ENCODE results near the gene EIF3J.

EIF3J gene

DNA sequence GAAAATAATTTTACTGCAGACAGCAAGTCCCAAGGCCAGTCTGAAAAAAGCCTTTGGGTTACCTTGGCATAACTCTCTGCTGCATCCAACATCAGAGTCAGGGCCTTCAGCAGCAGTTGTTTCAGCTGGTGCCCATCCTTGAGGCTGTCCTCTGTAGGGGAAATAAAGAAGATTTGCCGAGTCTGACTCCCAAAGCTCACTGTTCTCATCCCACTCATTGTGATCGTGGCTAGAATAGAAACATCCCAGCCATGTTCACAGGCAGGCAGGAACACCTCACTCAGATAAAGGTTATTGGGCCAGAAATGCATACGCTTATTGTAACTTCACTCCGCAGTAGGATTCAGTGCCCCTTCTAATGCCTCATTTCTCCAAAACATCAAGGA is 29.2 kb downstream of the EIF3J start:
- H3K79me2 ChIP-seq (ENCODE audit: low read length), result no peaks in the 10 kb centered on the region
- H3K4me3 ChIP-seq (ENCODE audit: low read length), result no peak overlapping the region
- no peaks in the 10 kb centered on the region for H3K9me2 ChIP-seq (replicated peaks; ENCODE audit: insufficient read depth, low read length)
- no peak overlapping the region for H3K9ac ChIP-seq (ENCODE audit: low read length)
- H3K9me3 ChIP-seq (replicated peaks; ENCODE audit: insufficient read depth, low read length), result no peaks in the 10 kb centered on the region
- H3F3A ChIP-seq (ENCODE audit: insufficient read depth, low read length), result peaks cover 12% of the 10 kb centered on the region; the same call in 1 of the 2 replicates
- H3K4me1 ChIP-seq (ENCODE audit: low read length), result peaks cover 13% of the 10 kb centered on the region
- TF ChIP-seq EZH2 (optimal IDR thresholded peaks at IDR 0.05; ENCODE audit: low read depth, low read length) (no peak), EZH2phosphoT487 (IDR thresholded peaks at IDR 0.05; ENCODE audit: low read length) (no peak)
- TF ChIP-seq, protein P1, sequence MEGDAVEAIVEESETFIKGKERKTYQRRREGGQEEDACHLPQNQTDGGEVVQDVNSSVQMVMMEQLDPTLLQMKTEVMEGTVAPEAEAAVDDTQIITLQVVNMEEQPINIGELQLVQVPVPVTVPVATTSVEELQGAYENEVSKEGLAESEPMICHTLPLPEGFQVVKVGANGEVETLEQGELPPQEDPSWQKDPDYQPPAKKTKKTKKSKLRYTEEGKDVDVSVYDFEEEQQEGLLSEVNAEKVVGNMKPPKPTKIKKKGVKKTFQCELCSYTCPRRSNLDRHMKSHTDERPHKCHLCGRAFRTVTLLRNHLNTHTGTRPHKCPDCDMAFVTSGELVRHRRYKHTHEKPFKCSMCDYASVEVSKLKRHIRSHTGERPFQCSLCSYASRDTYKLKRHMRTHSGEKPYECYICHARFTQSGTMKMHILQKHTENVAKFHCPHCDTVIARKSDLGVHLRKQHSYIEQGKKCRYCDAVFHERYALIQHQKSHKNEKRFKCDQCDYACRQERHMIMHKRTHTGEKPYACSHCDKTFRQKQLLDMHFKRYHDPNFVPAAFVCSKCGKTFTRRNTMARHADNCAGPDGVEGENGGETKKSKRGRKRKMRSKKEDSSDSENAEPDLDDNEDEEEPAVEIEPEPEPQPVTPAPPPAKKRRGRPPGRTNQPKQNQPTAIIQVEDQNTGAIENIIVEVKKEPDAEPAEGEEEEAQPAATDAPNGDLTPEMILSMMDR (IDR thresholded peaks at IDR 0.05; ENCODE audit: low read length), result no peak
- no peak overlapping the region for H2AFZ ChIP-seq (ENCODE audit: low read length)
- H4K20me1 ChIP-seq (ENCODE audit: insufficient read depth, low read length), result 0 out of 2 replicates have a peak, but pooled peaks cover 4% of the 10 kb centered on the region
- no peak overlapping the region for H3K4me2 ChIP-seq (ENCODE audit: low read depth, low read length)
- H3K27me3 ChIP-seq (replicated peaks; ENCODE audit: insufficient read depth, low read length), result no peaks in the 10 kb centered on the region
- H3K36me3 ChIP-seq (replicated peaks; ENCODE audit: insufficient read depth, low read length), result peaks cover 22% of the 10 kb centered on the region
- no peak overlapping the region for H3K27ac ChIP-seq (ENCODE audit: low read length)
- DNase-seq, result no peak

DNA sequence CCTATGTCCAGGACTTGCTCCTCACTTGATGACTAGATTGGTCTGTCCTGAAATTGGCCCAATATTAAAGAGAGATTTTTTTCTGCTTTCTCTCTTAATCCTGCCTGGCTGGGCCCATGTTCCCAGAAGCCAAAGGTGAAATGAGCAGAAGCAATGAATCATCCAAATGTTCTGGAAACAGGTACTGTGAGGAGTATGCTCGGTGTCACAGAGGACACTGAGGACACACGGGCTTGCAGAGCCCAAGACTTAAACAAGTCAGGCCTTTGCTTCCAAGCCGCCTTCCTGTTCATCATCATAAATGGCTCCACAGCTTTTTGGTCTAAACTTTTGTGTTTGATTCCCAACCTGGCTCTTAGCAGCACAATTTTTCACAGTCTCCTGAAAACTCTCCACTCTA is 31.4 kb downstream of the EIF3J start:
- TF ChIP-seq EZH2 (optimal IDR thresholded peaks at IDR 0.05; ENCODE audit: low read depth, low read length) (no peak), EZH2phosphoT487 (IDR thresholded peaks at IDR 0.05; ENCODE audit: low read length) (no peak)
- TF ChIP-seq, protein P1 (IDR thresholded peaks at IDR 0.05; ENCODE audit: low read length), result no peak
- Histone ChIP-seq H3K27ac (ENCODE audit: low read length) (no peak overlapping the region), H3K9me3 (replicated peaks; ENCODE audit: insufficient read depth, low read length) (no peaks in the 10 kb centered on the region), H3K4me3 (ENCODE audit: low read length) (no peak overlapping the region), H3K9me2 (replicated peaks; ENCODE audit: insufficient read depth, low read length) (no peaks in the 10 kb centered on the region), H3F3A (ENCODE audit: insufficient read depth, low read length) (peaks cover 16% of the 10 kb centered on the region; the same call in 1 of the 2 replicates), H3K79me2 (ENCODE audit: low read length) (no peaks in the 10 kb centered on the region), H3K4me2 (ENCODE audit: low read depth, low read length) (no peak overlapping the region), H3K36me3 (replicated peaks; ENCODE audit: insufficient read depth, low read length) (peaks cover 12% of the 10 kb centered on the region), H2AFZ (ENCODE audit: low read length) (no peak overlapping the region), H3K9ac (ENCODE audit: low read length) (no peak overlapping the region), H4K20me1 (ENCODE audit: insufficient read depth, low read length) (no peaks in the 10 kb centered on the region), H3K27me3 (replicated peaks; ENCODE audit: insufficient read depth, low read length) (no peaks in the 10 kb centered on the region), H3K4me1 (ENCODE audit: low read length) (peaks cover 14% of the 10 kb centered on the region)
- DNase-seq, result no peak

DNA sequence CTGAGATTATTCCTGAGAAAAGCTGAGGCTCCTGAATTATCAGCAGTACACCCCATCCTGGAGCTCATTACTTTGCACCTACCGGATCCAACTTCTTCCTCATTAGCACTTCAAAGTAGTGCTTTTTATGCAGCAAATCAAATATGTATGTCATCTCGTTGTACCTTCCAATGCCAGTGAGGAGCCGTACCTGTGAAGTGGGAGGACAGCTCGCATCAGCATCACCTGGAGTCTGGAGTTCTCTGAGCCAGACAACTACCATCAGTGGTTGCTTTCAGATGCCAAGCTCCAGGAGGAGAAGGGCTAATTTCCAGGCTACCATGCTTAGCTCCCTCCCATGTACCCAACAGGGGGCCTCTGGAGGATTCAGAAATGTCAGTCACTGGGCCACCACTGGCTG is 32.4 kb downstream of the EIF3J start:
- peaks cover 14% of the 10 kb centered on the region for H3K4me1 ChIP-seq (ENCODE audit: low read length)
- no peak overlapping the region for H3K9ac ChIP-seq (ENCODE audit: low read length)
- H3K79me2 ChIP-seq (ENCODE audit: low read length), result no peaks in the 10 kb centered on the region
- no peak overlapping the region for H3K27ac ChIP-seq (ENCODE audit: low read length)
- no peaks in the 10 kb centered on the region for H3K27me3 ChIP-seq (replicated peaks; ENCODE audit: insufficient read depth, low read length)
- no peaks in the 10 kb centered on the region for H3K9me3 ChIP-seq (replicated peaks; ENCODE audit: insufficient read depth, low read length)
- no peak overlapping the region for H3K4me3 ChIP-seq (ENCODE audit: low read length)
- H4K20me1 ChIP-seq (ENCODE audit: insufficient read depth, low read length), result no peaks in the 10 kb centered on the region
- no peak for DNase-seq
- H3K36me3 ChIP-seq (replicated peaks; ENCODE audit: insufficient read depth, low read length), result peaks cover 8% of the 10 kb centered on the region
- H3K4me2 ChIP-seq (ENCODE audit: low read depth, low read length), result no peak overlapping the region
- peaks cover 16% of the 10 kb centered on the region; the same call in 1 of the 2 replicates for H3F3A ChIP-seq (ENCODE audit: insufficient read depth, low read length)
- H2AFZ ChIP-seq (ENCODE audit: low read length), result no peak overlapping the region
- H3K9me2 ChIP-seq (replicated peaks; ENCODE audit: insufficient read depth, low read length), result no peaks in the 10 kb centered on the region
- TF ChIP-seq, protein P1 (IDR thresholded peaks at IDR 0.05; ENCODE audit: low read length), result no peak
- TF ChIP-seq EZH2 (optimal IDR thresholded peaks at IDR 0.05; ENCODE audit: low read depth, low read length) (no peak), EZH2phosphoT487 (IDR thresholded peaks at IDR 0.05; ENCODE audit: low read length) (no peak)
